GM12892 (cell line): ENCODE results near the gene NMU.

Source experiments
- POLR2A ChIP-seq: IDR thresholded peaks from 2 replicates; pipeline ENCODE4 v1.6.1; 2011; ENCODE audit warnings: low read depth, low read length, control low read depth
- POLR2AphosphoS5 ChIP-seq: IDR thresholded peaks from 2 replicates; pipeline ENCODE4 v1.6.1; 2011; ENCODE audit warnings: low read depth, low read length, control low read depth

GRCh38 chr4:55547918-55548317 is 88.2 kb downstream of the NMU start:
- TF ChIP-seq POLR2A (no peak), POLR2AphosphoS5 (no peak)
